ENCODE results near the gene ATAD5.
"Not testable (repeated sequence)": the region's sequence is repeated elsewhere in the genome, so short reads cannot be mapped to it uniquely, and the experiment has no call there.

The ATAD5 gene

GRCh38 chr17:30929081-30929633 is 97.4 kb downstream of the ATAD5 start:
- no peak overlapping the region for H3K27ac ChIP-seq (ENCODE audit: low read length, poor library complexity, severe bottlenecking)
- H2BK12ac ChIP-seq (ENCODE audit: low read length in 2 of 2): no peak overlapping the region
- no peaks in the 10 kb centered on the region for H3K9me3 ChIP-seq (ENCODE audit: control insufficient read depth, low read length)
- whole genome bisulfite sequencing: 79% methylated on average over 8 of the region's 8 CpGs
- no peak overlapping the region for H3K4me3 ChIP-seq (ENCODE audit: insufficient read depth in 1 of 2, low read depth in 1 of 2, low read length in 2 of 2)
- H3K4me2 ChIP-seq (ENCODE audit: low read length, poor library complexity, severe bottlenecking): no peak overlapping the region
- no peak overlapping the region for H4K91ac ChIP-seq (ENCODE audit: low read length)
- no peak overlapping the region for H3K4ac ChIP-seq (ENCODE audit: low read depth in 1 of 2, low read length in 2 of 2)
- no peak for DNase-seq
- H3K9ac ChIP-seq (ENCODE audit: low read length): no peak overlapping the region
- peaks cover 6% of the 10 kb centered on the region for H3K4me1 ChIP-seq (ENCODE audit: control insufficient read depth, insufficient read depth, low read depth, low read length)
- H2BK5ac ChIP-seq (ENCODE audit: low read depth, low read length, poor library complexity, severe bottlenecking): no peak overlapping the region
- H3K18ac ChIP-seq (ENCODE audit: low read depth in 1 of 2, low read length in 2 of 2): no peak overlapping the region
- H3K79me1 ChIP-seq (replicated peaks; ENCODE audit: low read length, poor library complexity, severe bottlenecking): no peaks in the 10 kb centered on the region
- no peaks in the 10 kb centered on the region for H3K36me3 ChIP-seq (ENCODE audit: control insufficient read depth in 1 of 2, insufficient read depth in 2 of 2, low read depth in 1 of 2, low read length in 2 of 2)
- H2AK5ac ChIP-seq (ENCODE audit: low read length, severe bottlenecking): no peak overlapping the region
- no peak overlapping the region for H2AFZ ChIP-seq (ENCODE audit: low read depth, low read length)
- H2BK15ac ChIP-seq (ENCODE audit: low read depth, poor library complexity, severe bottlenecking): no peak overlapping the region
- H3K23ac ChIP-seq (ENCODE audit: low read length in 2 of 2): no peak overlapping the region
- H4K8ac ChIP-seq (ENCODE audit: low read length): no peak overlapping the region
- no peak overlapping the region for H3K14ac ChIP-seq (ENCODE audit: low read length in 2 of 2)
- H3K27me3 ChIP-seq (ENCODE audit: control insufficient read depth in 1 of 2, insufficient read depth in 1 of 2, low read length in 2 of 2): peaks cover 0 to 22% of the 10 kb centered on the region in 2 experiments
- H2BK120ac ChIP-seq (ENCODE audit: low read depth, low read length): no peak overlapping the region

- not testable (repeated sequence) for H3K4me1 ChIP-seq (ENCODE audit: control insufficient read depth, insufficient read depth, low read depth, low read length); H3K4me3 ChIP-seq (ENCODE audit: insufficient read depth in 1 of 2, low read depth in 1 of 2, low read length in 2 of 2); H2BK5ac ChIP-seq (ENCODE audit: low read depth, low read length, poor library complexity, severe bottlenecking); H3K4ac ChIP-seq (ENCODE audit: low read depth in 1 of 2, low read length in 2 of 2); H4K8ac ChIP-seq (ENCODE audit: low read length); H3K4me2 ChIP-seq (ENCODE audit: low read length, poor library complexity, severe bottlenecking); H2BK12ac ChIP-seq (ENCODE audit: low read length in 2 of 2); H3K36me3 ChIP-seq (ENCODE audit: control insufficient read depth in 1 of 2, insufficient read depth in 2 of 2, low read depth in 1 of 2, low read length in 2 of 2); DNase-seq; H3K9ac ChIP-seq (ENCODE audit: low read length); H3K23ac ChIP-seq (ENCODE audit: low read length in 2 of 2); H2AFZ ChIP-seq (ENCODE audit: low read depth, low read length); H3K9me3 ChIP-seq (ENCODE audit: control insufficient read depth, low read length); H3K14ac ChIP-seq (ENCODE audit: low read length in 2 of 2); H2BK120ac ChIP-seq (ENCODE audit: low read depth, low read length); H2BK15ac ChIP-seq (ENCODE audit: low read depth, poor library complexity, severe bottlenecking); H3K18ac ChIP-seq (ENCODE audit: low read depth in 1 of 2, low read length in 2 of 2); H3K27ac ChIP-seq (ENCODE audit: low read length, poor library complexity, severe bottlenecking); H4K91ac ChIP-seq (ENCODE audit: low read length); H3K79me1 ChIP-seq (replicated peaks; ENCODE audit: low read length, poor library complexity, severe bottlenecking); H2AK5ac ChIP-seq (ENCODE audit: low read length, severe bottlenecking)
- WGBS: 96% methylated on average over 2 of the region's 3 CpGs
- H3K27me3 ChIP-seq (ENCODE audit: control insufficient read depth in 1 of 2, insufficient read depth in 1 of 2, low read length in 2 of 2): peaks cover 0 to 18% of the 10 kb centered on the region in 2 experiments
These were observed 98.1 kb downstream of the ATAD5 start for GRCh38 chr17:30929861-30930260.

GRCh38 chr17:30930495-30930894 is 98.7 kb downstream of the ATAD5 start:
- Histone ChIP-seq H2BK15ac (ENCODE audit: low read depth, poor library complexity, severe bottlenecking) (no peak overlapping the region), H3K9ac (ENCODE audit: low read length) (no peak overlapping the region), H3K9me3 (ENCODE audit: control insufficient read depth, low read length) (no peaks in the 10 kb centered on the region), H3K4me2 (ENCODE audit: low read length, poor library complexity, severe bottlenecking) (no peak overlapping the region), H4K91ac (ENCODE audit: low read length) (no peak overlapping the region), H3K23ac (ENCODE audit: low read length in 2 of 2) (no peak overlapping the region), H3K14ac (ENCODE audit: low read length in 2 of 2) (no peak overlapping the region), H2BK12ac (ENCODE audit: low read length in 2 of 2) (no peak overlapping the region), H2AK5ac (ENCODE audit: low read length, severe bottlenecking) (no peak overlapping the region), H2BK120ac (ENCODE audit: low read depth, low read length) (no peak overlapping the region), H3K4me3 (ENCODE audit: insufficient read depth in 1 of 2, low read depth in 1 of 2, low read length in 2 of 2) (no peak overlapping the region), H3K4me1 (ENCODE audit: control insufficient read depth, insufficient read depth, low read depth, low read length) (peaks cover 4% of the 10 kb centered on the region), H3K4ac (ENCODE audit: low read depth in 1 of 2, low read length in 2 of 2) (no peak overlapping the region), H2AFZ (ENCODE audit: low read depth, low read length) (no peak overlapping the region), H3K36me3 (ENCODE audit: control insufficient read depth in 1 of 2, insufficient read depth in 2 of 2, low read depth in 1 of 2, low read length in 2 of 2) (peaks cover 0 to under 1% of the 10 kb centered on the region in 2 experiments), H3K18ac (ENCODE audit: low read depth in 1 of 2, low read length in 2 of 2) (no peak overlapping the region), H3K79me1 (replicated peaks; ENCODE audit: low read length, poor library complexity, severe bottlenecking) (no peaks in the 10 kb centered on the region), H2BK5ac (ENCODE audit: low read depth, low read length, poor library complexity, severe bottlenecking) (no peak overlapping the region), H4K8ac (ENCODE audit: low read length) (no peak overlapping the region), H3K27ac (ENCODE audit: low read length, poor library complexity, severe bottlenecking) (no peak overlapping the region), H3K27me3 (ENCODE audit: control insufficient read depth in 1 of 2, insufficient read depth in 1 of 2, low read length in 2 of 2) (peaks cover 0 to 18% of the 10 kb centered on the region in 2 experiments)
- DNase-seq: no peak
- WGBS: 100% methylated on average over 3 of the region's 3 CpGs

GRCh38 chr17:30931582-30931981 is 99.8 kb downstream of the ATAD5 start:
- H3K27me3 ChIP-seq (ENCODE audit: control insufficient read depth in 1 of 2, insufficient read depth in 1 of 2, low read length in 2 of 2): peaks cover 0 to 15% of the 10 kb centered on the region in 2 experiments
- H2BK15ac ChIP-seq (ENCODE audit: low read depth, poor library complexity, severe bottlenecking); H3K4ac ChIP-seq (ENCODE audit: low read depth in 1 of 2, low read length in 2 of 2); H2BK120ac ChIP-seq (ENCODE audit: low read depth, low read length); H4K91ac ChIP-seq (ENCODE audit: low read length); H3K4me3 ChIP-seq (ENCODE audit: insufficient read depth in 1 of 2, low read depth in 1 of 2, low read length in 2 of 2); H3K27ac ChIP-seq (ENCODE audit: low read length, poor library complexity, severe bottlenecking); H2AFZ ChIP-seq (ENCODE audit: low read depth, low read length); H3K9ac ChIP-seq (ENCODE audit: low read length); H2BK12ac ChIP-seq (ENCODE audit: low read length in 2 of 2); H3K36me3 ChIP-seq (ENCODE audit: control insufficient read depth in 1 of 2, insufficient read depth in 2 of 2, low read depth in 1 of 2, low read length in 2 of 2); H3K9me3 ChIP-seq (ENCODE audit: control insufficient read depth, low read length); DNase-seq; H3K4me1 ChIP-seq (ENCODE audit: control insufficient read depth, insufficient read depth, low read depth, low read length); H2BK5ac ChIP-seq (ENCODE audit: low read depth, low read length, poor library complexity, severe bottlenecking); H4K8ac ChIP-seq (ENCODE audit: low read length); H3K18ac ChIP-seq (ENCODE audit: low read depth in 1 of 2, low read length in 2 of 2); H2AK5ac ChIP-seq (ENCODE audit: low read length, severe bottlenecking); H3K79me1 ChIP-seq (replicated peaks; ENCODE audit: low read length, poor library complexity, severe bottlenecking); H3K4me2 ChIP-seq (ENCODE audit: low read length, poor library complexity, severe bottlenecking); H3K14ac ChIP-seq (ENCODE audit: low read length in 2 of 2); H3K23ac ChIP-seq (ENCODE audit: low read length in 2 of 2): not testable (repeated sequence)
- 99% methylated on average over 7 of the region's 8 CpGs for WGBS

All from mesenchymal stem cell (in vitro differentiated cells and primary cell).